HepG2 (cell line): ENCODE measurements around the gene RCCD1. TPM values are rescaled to one million over a fixed set of nuclear protein-coding genes. Genes with fewer than 3 reads are reported as not detected.

Source experiments
- CEBPG ChIP-seq: IDR thresholded peaks from 2 replicates; pipeline ENCODE4 v1.6.1; 2016
- DPF2 ChIP-seq: sonication (generic); formaldehyde crosslinking; IDR thresholded peaks from 2 replicates; pipeline ENCODE4 v1.4.0; 2020; ENCODE audit warnings: mild to moderate bottlenecking, low read depth, missing genetic modification reagents, borderline replicate concordance
- GABPB1 ChIP-seq: IDR thresholded peaks from 2 replicates; pipeline ENCODE4 v1.6.1; 2016; ENCODE audit warnings: mild to moderate bottlenecking, missing genetic modification reagents, moderate library complexity, missing compliant biosample characterization
- MEF2D ChIP-seq: sonication (generic); formaldehyde crosslinking; IDR thresholded peaks from 2 replicates; pipeline ENCODE4 v1.5.1; 2020; ENCODE audit warnings: mild to moderate bottlenecking, missing genetic modification reagents
- MIER2 ChIP-seq: IDR thresholded peaks from 2 replicates; pipeline ENCODE4 v1.6.1; 2016; ENCODE audit warnings: missing biosample characterization, missing genetic modification reagents
- MYPOP ChIP-seq: sonication (generic); formaldehyde crosslinking; IDR thresholded peaks from 2 replicates; pipeline ENCODE4 v1.8.1; 2023; ENCODE audit warnings: mild to moderate bottlenecking, moderate library complexity, missing genetic modification reagents
- ONECUT2 ChIP-seq: sonication (generic); formaldehyde crosslinking; IDR thresholded peaks from 2 replicates; pipeline ENCODE4 v1.4.0; 2020; ENCODE audit warnings: missing genetic modification reagents
- PAXIP1 ChIP-seq: sonication (generic); formaldehyde crosslinking; conservative IDR thresholded peaks from 2 replicates; pipeline ENCODE4 v1.4.0; 2020; ENCODE audit warnings: mild to moderate bottlenecking, missing genetic modification reagents, moderate library complexity
- PRPF4 ChIP-seq: fragments of 200-400 bp; formaldehyde crosslinking; IDR thresholded peaks from 2 replicates; pipeline ENCODE4 v1.6.1; 2016; ENCODE audit warnings: low read length, low read depth; ENCODE audit not compliant: poor library complexity, severe bottlenecking
- ZBTB38 ChIP-seq: sonication (generic); formaldehyde crosslinking; IDR thresholded peaks from 2 replicates; pipeline ENCODE4 v1.5.1; 2020; ENCODE audit warnings: mild to moderate bottlenecking, missing genetic modification reagents
- ZNF101 ChIP-seq: sonication (generic); formaldehyde crosslinking; IDR thresholded peaks from 2 replicates; pipeline ENCODE4 v1.4.0; 2020; ENCODE audit warnings: mild to moderate bottlenecking, low read depth, missing genetic modification reagents, borderline replicate concordance
- ZNF20 ChIP-seq: sonication (generic); formaldehyde crosslinking; IDR thresholded peaks from 2 replicates; pipeline ENCODE4 v1.4.0; 2020; ENCODE audit warnings: mild to moderate bottlenecking, moderate library complexity, missing genetic modification reagents
- ZNF337 ChIP-seq: sonication (generic); formaldehyde crosslinking; IDR thresholded peaks from 2 replicates; pipeline ENCODE4 v1.5.1; 2020; ENCODE audit warnings: missing genetic modification reagents, low read depth, mild to moderate bottlenecking, borderline replicate concordance
- ZNF510 ChIP-seq: sonication (generic); formaldehyde crosslinking; IDR thresholded peaks from 2 replicates; pipeline ENCODE4 v1.4.0; 2020; ENCODE audit warnings: low read depth, mild to moderate bottlenecking, missing genetic modification reagents
- ZNF713 ChIP-seq: sonication (generic); formaldehyde crosslinking; IDR thresholded peaks from 2 replicates; pipeline ENCODE4 v1.4.0; 2020; ENCODE audit warnings: mild to moderate bottlenecking, missing genetic modification reagents
- ZNF75D ChIP-seq: sonication (generic); formaldehyde crosslinking; IDR thresholded peaks from 2 replicates; pipeline ENCODE4 v1.8.1; 2023; ENCODE audit warnings: missing genetic modification reagents, mild to moderate bottlenecking, borderline replicate concordance
- ZNF777 ChIP-seq: sonication (generic); formaldehyde crosslinking; IDR thresholded peaks from 2 replicates; pipeline ENCODE4 v1.4.0; 2020; ENCODE audit warnings: missing genetic modification reagents
- polyA plus RNA-seq, 8 experiments: library from polyadenylated mRNA; depleted of rRNA in 3 of 8; stranded (reverse) in 7 of 8; unstranded in 1 of 8; fragments of >200 nt; fragmentation: Illumina TruSeq in 4 of 8; extraction: Trizol in 4 of 8; gene quantifications; 2 replicates each; pipeline versions ENCODE4 v1.2.1 to v1.2.3, GENCODE V29; 2011 to 2016; ENCODE audit warnings: low read depth in 4 of 8, missing spikeins in 1 of 8, mixed read lengths in 1 of 8; ENCODE audit not compliant: insufficient read depth in 1 of 8
- total RNA-seq, 5 experiments: library from RNA; depleted of rRNA; stranded (reverse); fragments of >200 nt; fragmentation: Illumina TruSeq; extraction: Trizol; gene quantifications; 2 replicates each; pipeline ENCODE4 v1.2.3, GENCODE V29; 2016; ENCODE audit warnings: low read depth in 1 of 5

The RCCD1 gene
- total and polyA plus RNA-seq, 2 of the 13 experiments (the other 11 are each of a cell fraction or from before 2014, with no cell fraction given), result 14.1 to 15.1 TPM

GRCh38 chr15:90929246-90930019, 25.3 kb upstream of the RCCD1 start (continued):
- TF ChIP-seq GABPB1 (no peak), DPF2 (no peak), ZNF101 (CRISPR knock-in tag) (no peak), MEF2D (CRISPR knock-in tag) (0 out of 2 replicates have a peak, but pooled peaks have one; percentile 19), PRPF4 (peak; percentile 54), ZNF713 (CRISPR knock-in tag) (no peak), ZNF777 (CRISPR knock-in tag) (0 out of 2 replicates have a peak, but pooled peaks have one; percentile 1), CEBPG (CRISPR knock-in tag) (no peak), MIER2 (no peak), MYPOP (peak; percentile 1; the same call in 1 of the 2 replicates), ZNF75D (CRISPR knock-in tag) (no peak), ZNF510 (no peak), ZNF20 (CRISPR knock-in tag) (no peak), ZBTB38 (CRISPR knock-in tag) (peak; percentile 98), ZNF337 (CRISPR knock-in tag) (no peak), PAXIP1 (CRISPR knock-in tag) (peak; percentile 37; the same call in 1 of the 2 replicates), ONECUT2 (CRISPR knock-in tag) (no peak)
